ENCODE results near the gene HSPA1B. TPM values are rescaled to one million over a fixed set of nuclear protein-coding genes. Genes with fewer than 3 reads are reported as not detected.
A peak's percentile ranks its signal among the peaks of the same experiment; 100 is the strongest.
"Not testable (repeated sequence)": the region's sequence is repeated elsewhere in the genome, so short reads cannot be mapped to it uniquely, and the experiment has no call there.

Gene HSPA1B
- total RNA-seq, 1 experiment from 2014 or later: 358 TPM

DNA sequence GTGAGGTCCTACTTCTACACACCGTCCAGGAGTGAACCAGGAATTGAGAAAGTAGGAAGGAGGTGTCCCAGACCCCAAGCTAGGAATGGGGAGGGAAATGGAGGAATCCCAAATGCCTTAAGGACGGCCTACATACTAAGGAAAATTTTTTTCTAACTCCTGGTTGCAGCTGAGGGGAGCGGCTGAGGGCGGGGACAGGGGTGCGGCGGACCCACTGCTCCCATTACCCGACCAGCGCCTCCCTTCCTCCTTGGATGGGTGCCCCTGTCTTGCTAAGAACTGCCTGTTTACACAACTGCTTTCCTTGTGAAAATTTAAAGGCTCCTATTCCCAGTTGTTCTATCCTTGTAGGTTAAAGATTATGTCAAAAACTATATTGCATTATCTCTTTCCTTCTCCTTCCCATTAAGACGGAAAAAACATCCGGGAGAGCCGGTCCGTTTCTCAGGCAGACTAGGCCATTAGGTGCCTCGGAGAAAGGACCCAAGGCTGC is 699 bp upstream of the HSPA1B start:
- DNase-seq (ENCODE audit: low spot score): peak; percentile 83

DNA sequence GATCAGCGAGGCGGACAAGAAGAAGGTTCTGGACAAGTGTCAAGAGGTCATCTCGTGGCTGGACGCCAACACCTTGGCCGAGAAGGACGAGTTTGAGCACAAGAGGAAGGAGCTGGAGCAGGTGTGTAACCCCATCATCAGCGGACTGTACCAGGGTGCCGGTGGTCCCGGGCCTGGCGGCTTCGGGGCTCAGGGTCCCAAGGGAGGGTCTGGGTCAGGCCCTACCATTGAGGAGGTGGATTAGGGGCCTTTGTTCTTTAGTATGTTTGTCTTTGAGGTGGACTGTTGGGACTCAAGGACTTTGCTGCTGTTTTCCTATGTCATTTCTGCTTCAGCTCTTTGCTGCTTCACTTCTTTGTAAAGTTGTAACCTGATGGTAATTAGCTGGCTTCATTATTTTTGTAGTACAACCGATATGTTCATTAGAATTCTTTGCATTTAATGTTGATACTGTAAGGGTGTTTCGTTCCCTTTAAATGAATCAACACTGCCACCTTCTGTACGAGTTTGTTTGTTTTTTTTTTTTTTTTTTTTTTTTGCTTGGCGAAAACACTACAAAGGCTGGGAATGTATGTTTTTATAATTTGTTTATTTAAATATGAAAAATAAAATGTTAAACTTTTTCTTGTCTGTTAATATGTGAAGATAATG is 2.2 kb downstream of the HSPA1B start:
- peak; percentile 37 for DNase-seq (ENCODE audit: low spot score)

DNA sequence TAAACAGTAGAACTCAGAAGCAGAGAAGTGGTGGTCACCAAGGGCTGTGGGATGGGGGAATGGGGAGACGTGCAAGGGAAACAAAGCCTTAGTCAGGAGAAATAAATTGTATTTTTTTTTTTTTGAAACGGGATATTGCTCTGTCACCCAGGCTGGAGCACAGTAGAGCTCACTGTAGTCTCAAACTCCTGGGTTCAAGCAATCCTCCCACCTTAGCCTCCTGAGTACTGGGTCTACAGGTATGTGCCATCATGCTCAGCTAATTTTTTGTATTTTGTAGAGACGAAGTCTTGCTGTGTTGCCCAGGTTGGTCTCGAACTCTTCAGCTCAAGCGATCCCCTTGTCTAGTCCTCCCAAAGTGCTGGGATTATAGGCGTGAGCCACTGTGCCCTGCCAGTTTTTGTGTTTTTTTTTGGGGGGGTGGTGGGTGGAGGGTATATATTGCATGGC is 3.4 kb downstream of the HSPA1B start:
- no peak for DNase-seq (ENCODE audit: low spot score)

DNA sequence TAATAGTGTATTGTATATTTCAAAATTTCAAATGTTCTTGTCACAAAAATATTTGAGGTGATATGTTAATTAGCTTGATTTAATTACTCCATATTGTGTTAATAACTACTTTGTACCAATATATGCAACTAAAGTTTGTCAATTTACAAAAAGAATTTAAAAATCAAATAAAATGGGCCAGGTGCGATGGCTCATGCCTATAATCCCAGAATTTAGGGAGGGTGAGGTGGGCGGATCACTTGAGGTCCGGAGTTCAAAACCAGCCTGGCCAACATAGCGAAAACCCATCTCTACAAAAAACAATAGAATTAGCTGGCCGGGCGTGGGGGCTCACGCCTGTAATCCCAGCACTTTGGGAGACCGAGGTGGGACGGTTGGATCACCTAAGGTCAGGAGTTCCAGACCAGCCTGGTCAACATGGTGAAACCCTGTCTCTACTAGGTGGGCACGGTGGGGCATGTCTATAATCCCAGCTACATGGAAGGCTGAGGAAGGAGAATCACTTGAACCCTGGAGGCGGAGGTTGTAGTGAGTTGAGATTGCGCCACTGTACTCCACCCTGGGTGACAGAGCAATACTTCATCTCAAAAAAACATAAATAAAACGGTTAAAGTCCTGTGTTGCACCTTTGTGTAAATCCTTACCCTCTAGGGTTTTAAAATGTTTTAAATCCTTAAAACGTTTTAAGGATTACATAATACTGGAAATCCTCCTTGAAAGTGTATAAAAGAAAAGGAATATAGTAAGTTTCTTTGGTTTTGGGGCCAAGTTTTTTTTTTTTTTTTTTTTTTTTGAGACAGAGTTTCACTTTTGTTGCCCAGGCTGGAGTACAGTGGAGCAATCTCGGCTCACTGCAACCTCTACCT is 4.0 kb downstream of the HSPA1B start:
- no peak for DNase-seq (ENCODE audit: low spot score)

DNA sequence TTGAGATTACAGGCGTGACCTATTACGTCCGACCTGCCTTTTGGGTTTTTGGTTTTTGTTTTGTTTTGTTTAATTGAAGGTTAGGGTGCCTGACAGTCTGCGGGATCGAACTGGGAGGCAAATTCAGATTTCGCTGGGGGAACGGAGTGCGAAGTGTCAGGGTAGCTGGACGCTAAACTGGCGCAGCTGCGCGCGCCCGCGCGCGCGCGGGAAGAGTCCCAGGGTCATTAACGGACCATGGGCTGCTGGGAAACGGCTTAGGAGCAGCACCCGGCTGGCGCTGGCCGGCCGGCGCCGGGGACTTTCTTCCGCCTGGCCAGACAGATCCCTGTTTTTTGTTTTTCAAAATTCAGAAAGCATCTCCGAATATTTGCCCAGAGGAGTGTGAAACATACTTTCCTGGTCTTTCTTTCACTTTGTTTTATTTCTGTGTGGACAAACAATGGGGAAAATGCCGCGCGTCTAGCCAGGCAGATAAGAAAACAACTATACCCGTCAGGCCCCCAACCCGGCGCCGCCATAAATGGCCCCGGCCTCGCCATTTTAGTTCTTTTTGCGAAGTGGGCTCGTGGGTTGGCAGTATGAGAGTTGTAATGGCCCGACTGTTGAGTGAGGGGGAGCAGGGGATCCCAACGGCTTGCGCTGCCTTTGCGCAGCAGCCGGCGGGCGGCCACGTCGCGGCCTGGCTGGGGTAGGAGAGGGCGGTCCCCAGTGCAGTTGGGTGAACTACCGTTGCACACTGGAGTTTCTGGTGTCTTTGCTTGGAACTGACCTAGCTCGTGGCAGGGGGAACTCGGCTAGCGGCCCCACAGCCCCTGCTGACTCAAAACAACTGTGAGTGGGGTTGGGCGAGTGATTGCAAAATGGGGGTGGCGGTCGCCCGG is 7.1 kb downstream of the HSPA1B start:
- peak; percentile 69 for DNase-seq (ENCODE audit: low spot score)

DNA sequence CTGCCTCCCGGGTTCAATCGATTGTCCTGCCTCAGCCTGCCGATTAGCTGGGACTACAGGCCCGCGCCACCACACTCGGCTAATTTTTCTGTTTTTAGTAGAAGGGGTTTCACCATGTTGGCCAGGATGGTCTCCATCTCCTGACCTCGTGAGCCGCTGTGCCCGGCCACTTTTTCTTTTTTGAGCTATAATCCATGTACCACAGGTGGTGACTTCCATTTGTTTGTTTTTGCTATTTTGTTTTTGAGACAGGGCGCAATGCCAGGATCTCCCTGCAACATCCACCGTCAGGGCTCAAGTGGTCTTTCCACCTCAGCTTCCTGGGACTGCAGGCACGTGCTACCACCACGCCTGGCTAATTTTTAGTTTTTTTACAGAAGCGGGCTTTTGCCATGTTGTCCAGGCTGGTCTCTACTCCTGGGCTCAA is 8.5 kb downstream of the HSPA1B start:
- DNase-seq (ENCODE audit: low spot score): no peak

DNA sequence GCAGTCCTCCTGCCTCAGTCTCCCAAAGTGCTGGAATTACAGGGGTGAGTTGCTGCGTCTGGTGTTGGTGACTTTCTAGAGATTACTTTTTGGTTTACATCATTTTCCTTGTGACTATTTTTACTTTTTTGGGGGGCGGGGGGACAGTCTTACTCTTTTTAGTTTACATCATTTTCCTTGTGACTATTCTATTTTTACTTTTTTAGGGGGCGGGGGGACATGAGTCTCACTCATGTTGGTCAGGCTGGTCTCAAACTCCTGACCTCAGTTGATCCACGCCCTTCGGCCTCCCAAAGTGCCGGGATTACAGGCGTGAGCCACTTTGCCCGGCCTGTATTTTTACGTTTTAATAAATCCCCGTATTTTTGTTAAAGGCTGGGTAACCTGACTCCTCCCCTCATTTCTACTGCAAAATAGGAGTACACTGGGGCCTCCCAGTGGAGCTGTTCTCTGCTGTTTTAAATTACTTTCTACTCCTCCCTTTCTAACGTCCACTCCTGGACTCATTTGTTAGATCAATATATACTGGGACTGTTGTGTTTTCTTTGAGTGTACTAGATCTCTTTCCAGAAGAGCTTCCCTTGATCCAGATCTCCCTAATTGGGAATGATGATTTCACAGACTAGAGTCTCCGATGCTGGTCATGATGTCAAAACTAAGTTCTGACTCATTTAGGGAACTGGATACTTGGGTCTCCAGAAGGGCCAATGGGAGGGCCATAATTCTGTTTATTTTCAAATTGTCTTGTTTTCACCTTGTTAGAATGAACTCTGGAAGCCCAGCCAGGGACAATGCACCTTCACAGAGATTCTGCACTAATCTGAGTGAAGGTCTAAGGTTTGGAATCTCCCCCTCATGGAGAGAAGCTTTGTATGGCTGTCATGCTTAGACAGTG is 9.2 kb downstream of the HSPA1B start:
- DNase-seq (ENCODE audit: low spot score): no peak

DNA sequence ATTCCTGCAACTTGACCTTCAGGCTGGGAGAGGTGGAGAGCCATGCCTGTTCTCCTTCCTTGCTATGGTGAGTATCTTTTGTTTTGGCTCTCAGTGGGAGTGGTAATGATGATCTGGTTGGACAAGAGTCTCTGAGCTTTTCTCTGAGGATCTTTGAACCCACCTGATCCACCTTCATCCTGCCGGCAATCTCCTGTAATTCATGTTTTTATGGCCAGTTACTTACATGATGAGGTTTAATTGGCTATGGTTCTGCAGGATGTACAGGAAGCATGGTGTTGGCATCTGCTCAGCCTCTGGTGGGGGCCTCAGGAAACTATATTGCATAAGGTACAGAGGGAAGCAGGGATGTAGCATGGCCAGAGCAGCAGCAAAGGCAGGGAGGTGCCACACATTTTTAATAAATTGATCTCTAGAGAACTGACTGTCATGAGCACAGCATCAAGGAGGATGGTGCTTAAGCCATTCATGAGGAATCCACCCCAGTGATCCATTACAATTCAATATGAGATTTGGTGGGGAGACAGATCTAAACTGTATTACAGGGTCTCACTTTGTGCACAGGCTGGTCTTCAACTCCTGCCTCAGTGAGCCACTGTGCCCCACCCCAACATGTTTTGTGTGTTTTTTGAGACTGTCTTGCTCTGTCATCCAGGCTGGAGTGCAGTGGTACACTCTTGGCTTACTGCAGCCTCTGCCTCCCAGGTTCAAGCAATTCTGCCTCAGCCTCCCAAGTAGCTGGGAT is 10.0 kb downstream of the HSPA1B start:
- no peak for DNase-seq (ENCODE audit: low spot score)

DNA sequence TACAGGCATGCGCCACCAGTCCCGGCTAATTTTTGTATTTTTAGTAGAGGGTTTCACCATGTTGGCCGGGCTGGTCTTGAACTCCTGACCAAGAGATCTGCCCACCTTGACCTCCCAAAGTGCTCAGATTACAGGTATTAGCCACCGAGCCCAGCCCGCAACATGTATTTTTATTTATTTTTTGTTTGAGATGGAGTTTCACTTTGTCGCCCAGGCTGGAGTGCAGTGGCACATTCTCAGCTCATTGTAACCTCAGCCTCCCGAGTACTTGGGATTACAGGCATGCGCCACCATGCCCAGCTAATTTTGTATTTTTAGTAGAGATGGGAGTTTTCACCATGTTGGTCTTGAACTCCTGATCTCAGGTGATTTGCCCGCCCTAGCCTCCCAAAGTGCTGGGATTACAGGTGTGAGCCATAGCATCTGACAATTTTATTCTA is 10.6 kb downstream of the HSPA1B start:
- DNase-seq (ENCODE audit: low spot score): not testable (repeated sequence)

DNA sequence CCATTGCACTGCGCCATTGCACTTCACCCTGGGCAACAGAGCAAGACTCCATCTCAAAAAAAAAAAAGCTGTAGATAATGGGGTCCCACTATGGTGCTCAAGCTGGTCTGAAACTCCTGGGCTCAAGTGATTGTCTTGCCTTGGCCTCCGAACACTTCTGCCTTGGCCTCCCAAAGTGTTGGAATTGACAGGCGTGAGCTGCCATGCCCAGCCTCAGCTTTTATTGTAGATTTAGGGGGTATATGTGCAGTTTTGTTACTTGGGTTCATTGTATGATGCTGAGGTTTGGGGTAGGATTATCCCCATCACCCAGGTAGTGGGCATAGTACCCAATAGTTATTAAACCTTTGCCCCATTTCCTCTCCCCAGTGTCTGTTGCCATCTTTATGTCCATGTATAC is 11.4 kb downstream of the HSPA1B start:
- no peak for DNase-seq (ENCODE audit: low spot score)

DNA sequence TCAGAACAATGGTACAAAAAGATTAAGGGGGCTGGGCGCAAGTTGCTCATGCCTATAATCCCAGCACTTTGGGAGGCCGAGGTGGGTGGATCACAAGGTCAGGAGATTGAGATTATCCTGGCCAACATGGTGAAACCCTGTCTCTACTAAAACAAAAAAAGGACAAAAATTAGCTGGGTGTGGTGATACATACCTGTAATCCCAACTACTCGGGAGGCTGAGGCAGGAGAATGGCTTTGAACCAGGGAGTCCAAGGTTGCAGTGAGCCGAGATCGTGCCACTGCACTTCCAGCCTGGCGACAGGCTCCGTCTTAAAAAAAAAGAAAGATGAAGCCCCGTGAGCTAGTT is 12.2 kb downstream of the HSPA1B start:
- not testable (repeated sequence) for DNase-seq (ENCODE audit: low spot score)

DNA sequence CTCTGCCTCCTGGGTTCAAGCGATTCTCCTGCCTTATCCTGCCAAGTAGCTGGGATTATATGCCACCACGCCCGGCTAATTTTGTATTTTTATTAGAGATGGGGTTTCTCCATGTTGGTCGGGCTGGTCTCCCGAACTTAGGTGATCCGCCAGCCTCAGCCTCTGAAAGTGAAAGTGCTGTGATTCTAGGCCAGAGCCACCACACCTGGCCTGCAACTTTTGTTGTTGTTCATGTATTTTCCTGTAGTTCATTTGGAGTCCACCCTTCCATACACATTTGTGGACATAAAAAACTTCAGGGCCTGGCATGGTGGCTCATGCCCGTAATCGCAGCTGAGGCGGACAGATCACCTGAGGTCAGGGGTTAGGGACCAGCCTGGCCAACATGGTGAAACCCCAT is 14.5 kb downstream of the HSPA1B start:
- no peak for DNase-seq (ENCODE audit: low spot score)

DNA sequence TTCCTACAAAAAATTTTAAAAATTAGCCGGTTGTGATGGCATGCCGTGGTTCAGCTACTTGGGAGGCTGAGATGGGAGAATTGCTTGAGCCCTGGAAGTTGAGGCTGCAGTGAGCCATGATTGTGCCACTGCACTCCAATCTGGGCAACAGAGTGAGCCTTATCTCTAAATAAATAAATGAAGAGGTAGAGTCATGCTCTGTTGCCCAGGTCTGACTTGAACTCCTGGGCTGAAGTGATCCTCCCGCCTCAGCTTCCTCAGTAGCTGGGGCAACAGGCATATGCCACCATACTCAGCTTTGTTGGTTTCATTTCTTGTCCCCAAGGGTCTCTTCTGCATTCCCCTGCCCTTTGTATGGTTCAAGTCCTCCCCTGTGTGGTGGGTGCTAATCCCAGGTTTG is 17.0 kb downstream of the HSPA1B start:
- DNase-seq (ENCODE audit: low spot score): no peak

DNA sequence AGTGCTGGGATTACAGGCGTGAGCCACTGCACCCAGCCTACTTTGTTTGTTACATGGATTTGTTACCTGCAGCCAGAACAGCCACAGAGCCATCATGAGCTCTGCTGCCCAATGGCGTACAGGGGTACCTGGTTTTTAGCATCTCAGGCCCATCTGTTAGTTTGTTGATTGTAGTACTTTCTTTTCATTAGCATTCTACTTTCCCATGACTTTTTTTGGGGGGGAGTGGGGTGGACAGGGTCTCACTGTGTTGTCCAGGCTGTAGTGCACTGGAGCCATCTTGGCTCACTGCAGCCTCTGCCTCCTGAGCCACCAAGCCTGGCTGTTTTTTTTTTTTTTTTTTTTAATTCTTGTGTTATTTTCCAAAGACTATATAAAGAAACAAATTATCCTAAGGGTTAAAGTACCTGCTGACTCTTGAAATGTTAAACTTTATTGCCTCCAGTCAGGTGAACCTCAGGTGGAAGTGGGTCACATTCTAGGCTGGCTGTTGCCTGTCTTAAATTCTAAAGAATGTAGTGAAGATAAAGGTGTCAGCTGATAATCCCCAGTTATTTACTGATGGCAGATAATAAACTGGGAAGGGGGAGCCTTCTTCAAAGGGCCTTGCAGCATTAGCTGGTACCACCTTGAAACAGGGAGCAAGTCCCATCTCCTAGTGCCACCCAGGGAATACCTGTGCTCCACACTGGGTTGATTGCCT is 19.9 kb downstream of the HSPA1B start:
- DNase-seq (ENCODE audit: low spot score): no peak

DNA sequence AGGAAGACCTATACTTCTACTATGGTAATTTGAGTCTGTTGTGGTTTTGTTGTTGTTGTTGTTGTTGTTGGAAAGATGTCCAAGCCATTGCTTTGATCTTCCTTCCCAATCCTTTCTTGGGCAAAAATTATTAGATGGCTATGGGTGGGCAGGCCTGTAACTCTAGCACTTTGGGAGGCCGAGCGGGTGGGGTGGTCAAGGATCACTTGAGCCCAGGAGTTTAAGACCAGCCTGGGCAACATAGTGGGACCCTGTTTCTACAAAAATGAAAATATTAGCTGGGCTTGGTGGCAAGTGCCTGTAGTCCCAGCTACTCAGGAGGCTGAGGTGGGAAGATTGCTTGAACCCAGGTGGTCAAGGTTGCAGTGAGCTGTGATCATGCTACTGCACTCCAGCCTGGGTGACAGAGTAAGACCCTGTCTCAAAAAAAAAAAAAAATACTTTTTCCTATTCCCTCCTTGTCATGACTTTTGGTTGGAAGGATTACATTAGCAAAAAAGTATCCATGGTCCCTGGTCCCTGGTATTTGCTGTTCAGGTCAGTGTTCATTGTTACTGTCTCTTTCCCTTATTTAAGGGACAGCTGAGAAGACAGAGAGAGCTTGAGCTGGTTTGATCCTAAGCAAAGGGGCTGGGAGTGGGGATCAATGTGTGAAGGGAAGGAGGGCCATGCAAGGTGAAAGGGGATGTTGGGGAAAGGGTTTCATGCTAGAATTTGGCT is 23.4 kb downstream of the HSPA1B start:
- DNase-seq (ENCODE audit: low spot score): no peak

DNA sequence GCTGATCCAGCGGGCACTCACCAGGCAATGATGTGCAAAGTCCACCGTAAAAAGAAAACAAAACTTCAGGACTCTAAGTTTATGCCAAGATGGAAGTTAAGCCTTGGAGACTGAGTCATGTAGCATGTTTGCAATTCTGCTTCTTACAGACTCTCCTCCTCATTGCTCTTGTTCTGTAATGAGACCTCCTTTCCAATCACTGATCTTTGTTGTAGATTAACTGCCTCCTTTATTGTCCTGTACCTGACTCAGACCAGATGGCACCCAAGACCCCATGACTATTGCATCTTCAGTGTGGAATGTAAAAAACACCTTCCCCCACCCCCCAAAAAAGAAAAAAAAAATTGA is 23.9 kb downstream of the HSPA1B start:
- no peak for DNase-seq (ENCODE audit: low spot score)

DNA sequence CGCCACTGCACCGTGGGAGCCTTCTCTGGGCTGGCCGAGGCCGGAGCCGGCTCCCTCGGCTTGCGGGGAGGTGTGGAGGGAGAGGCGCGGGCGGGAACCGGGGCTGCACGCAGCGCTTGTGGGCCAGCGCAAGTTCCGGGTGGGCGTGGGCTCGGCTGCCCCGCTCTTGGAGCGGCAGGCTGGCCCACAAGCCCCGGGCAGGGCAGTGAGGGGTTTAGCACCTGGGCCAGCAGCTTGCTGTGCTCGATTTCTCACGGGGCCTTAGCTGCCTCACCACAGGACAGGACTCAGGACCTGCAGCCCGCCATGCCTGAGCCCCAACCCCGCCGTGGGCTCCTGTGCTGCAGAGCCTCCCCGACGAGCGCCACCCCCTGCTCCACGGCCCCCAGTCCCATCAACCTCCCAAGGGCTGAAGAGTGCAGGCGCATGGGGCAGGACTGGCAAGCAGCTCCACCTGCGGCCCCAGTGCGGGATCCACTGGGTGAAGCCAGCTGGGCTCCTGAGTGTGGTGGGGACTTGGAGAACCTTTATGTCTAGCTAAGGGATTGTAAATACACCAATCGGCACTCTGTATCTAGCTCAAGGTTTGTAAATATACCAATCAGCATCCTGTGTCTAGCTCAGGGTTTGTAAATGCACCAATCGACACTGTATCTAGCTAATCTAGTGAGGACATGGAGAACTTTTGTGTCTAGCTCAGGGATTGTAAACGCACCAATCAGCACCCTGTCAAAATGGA is 24.6 kb downstream of the HSPA1B start:
- DNase-seq (ENCODE audit: low spot score): not testable (repeated sequence)

DNA sequence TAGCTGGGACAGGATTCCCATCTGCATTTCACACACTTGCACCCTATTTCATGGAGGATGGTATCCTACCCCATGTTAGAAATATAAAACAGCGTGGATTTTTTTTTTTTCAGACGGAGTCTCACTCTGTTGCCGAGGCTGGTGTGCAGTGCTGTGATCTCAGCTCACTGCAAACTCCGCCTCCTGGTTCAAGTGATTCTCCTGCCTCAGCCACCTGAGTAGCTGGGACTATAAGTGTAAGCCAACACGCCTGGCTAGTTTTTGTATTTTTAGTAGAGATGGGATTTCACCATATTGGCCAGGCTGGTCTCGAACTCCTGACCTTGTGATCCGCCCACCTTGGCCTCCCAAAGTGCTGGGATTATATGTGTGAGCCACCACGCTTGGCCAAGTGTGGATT is 30.2 kb downstream of the HSPA1B start:
- DNase-seq (ENCODE audit: low spot score): not testable (repeated sequence)

Data from A172 (cell line).